Activated naive CD8-positive, alpha-beta T cell treated with anti-CD3 and anti-CD28 coated beads for 36 hours (primary cell): ENCODE results near the gene TOMM5. TPM values are rescaled to one million over a fixed set of nuclear protein-coding genes. Genes with fewer than 3 reads are reported as not detected.
"Not testable (repeated sequence)": the region's sequence is repeated elsewhere in the genome, so short reads cannot be mapped to it uniquely, and the experiment has no call there.

Experiments used
- DNase-seq: peaks from one replicate; pipeline ENCODE4 v3.0.0; 2021
- H3K27ac Mint-ChIP-seq: one replicate; pipeline ENCODE4 v1.8.0; 2022; ENCODE audit warnings: mild to moderate bottlenecking, moderate library complexity, mixed read lengths
- H3K27me3 Mint-ChIP-seq: one replicate; pipeline ENCODE4 v1.8.0; 2022; ENCODE audit warnings: mild to moderate bottlenecking, mixed read lengths
- H3K36me3 Mint-ChIP-seq: one replicate; pipeline ENCODE4 v1.8.0; 2021; ENCODE audit warnings: mild to moderate bottlenecking, mixed read lengths
- H3K4me1 Mint-ChIP-seq: one replicate; pipeline ENCODE4 v1.8.0; 2021; ENCODE audit warnings: mixed read lengths
- H3K4me3 Mint-ChIP-seq: one replicate; pipeline ENCODE4 v1.8.0; 2022; ENCODE audit warnings: mild to moderate bottlenecking, moderate library complexity, mixed read lengths
- H3K9me3 Mint-ChIP-seq: one replicate; pipeline ENCODE4 v1.8.0; 2022; ENCODE audit warnings: mixed read lengths
- total RNA-seq, 2 experiments: library from RNA; stranded (reverse); gene quantifications; one replicate each; pipeline ENCODE4 v1.2.3, GENCODE V29; 2021

Gene TOMM5
- total RNA-seq, 2 experiments from 2014 or later = 219 to 222 TPM

DNA sequence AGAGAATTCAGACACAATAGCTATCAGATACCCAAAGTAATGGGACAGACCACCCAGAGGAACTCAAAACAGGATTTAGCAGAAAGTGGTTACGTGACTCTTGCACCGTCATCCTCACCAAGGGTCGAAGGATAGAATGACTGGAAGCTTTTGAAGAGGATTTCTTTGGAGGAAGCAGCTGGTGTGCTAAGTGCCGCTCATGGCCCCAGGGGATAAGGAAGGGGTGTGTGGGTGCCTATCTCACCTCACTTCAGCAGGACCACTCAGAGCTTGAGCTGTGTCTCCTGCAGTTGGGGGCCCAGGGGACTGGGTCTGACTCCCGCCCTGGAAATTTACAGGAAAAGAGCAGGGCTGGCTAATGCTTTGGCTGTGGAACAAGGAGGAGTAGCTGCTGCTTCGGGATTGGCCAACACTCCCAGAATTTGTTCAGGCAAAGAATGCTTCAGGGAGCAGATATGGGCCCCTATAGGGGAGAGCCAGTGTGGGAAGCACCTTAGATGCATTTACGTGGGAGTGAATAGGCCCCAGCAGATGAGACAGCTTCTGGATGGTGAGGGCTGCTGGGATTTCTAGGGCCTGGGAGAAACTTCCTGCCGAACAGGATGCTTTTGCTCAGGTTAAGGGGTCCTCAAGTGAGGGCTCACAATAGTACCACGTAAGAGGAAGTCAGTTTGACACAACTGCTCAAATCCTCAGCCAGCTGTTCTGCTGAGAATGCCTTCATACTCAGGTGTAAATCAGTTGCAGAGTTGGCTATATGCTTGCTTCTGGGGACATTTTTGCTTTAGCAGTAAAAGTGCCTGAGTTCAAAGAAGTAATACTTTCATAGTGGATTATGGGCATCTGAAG lies 29.1 kb upstream of the TOMM5 start:
- H3K36me3 Mint-ChIP-seq = no peaks in the 10 kb centered on the region
- no peaks in the 10 kb centered on the region for H3K9me3 Mint-ChIP-seq
- no peak overlapping the region for H3K27ac Mint-ChIP-seq
- H3K27me3 Mint-ChIP-seq = no peaks in the 10 kb centered on the region
- H3K4me3 Mint-ChIP-seq = no peak overlapping the region
- no peaks in the 10 kb centered on the region for H3K4me1 Mint-ChIP-seq
- no peak for DNase-seq

DNA sequence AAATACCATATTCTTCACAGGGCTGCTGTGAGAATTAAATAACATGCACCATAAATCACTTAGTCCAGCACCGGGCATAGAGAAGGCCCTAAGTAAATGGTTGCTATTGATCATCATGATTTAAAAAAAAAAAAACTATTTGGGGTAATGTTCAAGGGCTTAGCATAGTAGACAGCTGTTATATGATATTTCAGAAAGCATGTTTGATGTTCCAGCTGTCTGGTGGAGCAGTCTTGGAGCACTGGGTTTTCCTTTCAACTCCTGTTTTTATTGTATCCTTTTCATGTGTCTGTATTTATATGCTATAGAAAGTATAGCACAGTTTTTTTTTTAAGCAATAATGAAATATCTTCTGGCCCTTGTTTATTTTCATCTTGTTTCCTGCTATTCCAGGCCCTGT lies 28.0 kb upstream of the TOMM5 start:
- H3K27me3 Mint-ChIP-seq = no peaks in the 10 kb centered on the region
- no peak overlapping the region for H3K4me3 Mint-ChIP-seq
- H3K4me1 Mint-ChIP-seq = no peaks in the 10 kb centered on the region
- no peak for DNase-seq
- H3K9me3 Mint-ChIP-seq = no peaks in the 10 kb centered on the region
- H3K36me3 Mint-ChIP-seq = no peaks in the 10 kb centered on the region
- H3K27ac Mint-ChIP-seq = no peak overlapping the region

DNA sequence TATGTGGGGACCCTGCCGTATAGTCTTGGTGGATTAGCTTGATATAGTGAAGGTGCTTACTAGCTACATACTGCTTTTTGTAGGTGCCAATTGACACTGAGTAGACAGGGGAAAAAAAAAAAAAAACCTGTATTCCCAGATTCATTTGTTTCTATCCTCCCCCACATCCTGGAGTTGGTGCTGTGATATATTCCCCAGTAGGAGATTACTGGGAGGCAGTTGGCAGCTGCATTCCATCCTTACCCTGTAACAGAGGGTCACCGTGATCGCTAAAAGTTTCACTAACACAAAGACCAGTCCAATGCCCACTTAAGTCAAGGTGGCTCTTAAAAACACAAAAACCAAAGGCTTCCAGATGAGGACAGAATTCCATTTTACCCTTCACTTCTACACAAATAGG lies 27.4 kb upstream of the TOMM5 start:
- Mint-ChIP-seq H3K36me3 (no peaks in the 10 kb centered on the region), H3K9me3 (no peaks in the 10 kb centered on the region), H3K27ac (no peak overlapping the region), H3K27me3 (no peaks in the 10 kb centered on the region), H3K4me1 (no peaks in the 10 kb centered on the region), H3K4me3 (no peak overlapping the region)
- no peak for DNase-seq

DNA sequence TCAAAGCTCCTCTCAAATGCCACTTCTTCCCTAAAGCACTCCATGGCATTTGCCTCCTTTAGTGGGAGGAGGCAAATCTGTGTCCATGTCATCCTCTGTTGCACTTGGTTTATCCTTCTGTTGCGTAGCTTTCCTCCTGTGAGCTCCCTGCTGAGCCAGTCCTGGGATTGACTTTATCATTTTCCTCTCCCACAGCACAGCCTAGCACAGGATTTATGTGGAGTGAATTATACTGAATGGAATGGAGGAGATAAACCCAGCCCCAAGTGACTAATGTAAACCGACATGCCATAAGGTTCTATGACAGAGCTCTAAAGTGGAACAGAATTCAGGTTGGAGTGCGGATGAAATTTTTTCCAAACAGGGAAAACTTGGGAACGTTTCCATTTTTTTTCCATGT lies 26.4 kb upstream of the TOMM5 start:
- Mint-ChIP-seq H3K27ac (no peak overlapping the region), H3K27me3 (no peaks in the 10 kb centered on the region), H3K4me3 (no peak overlapping the region), H3K4me1 (no peaks in the 10 kb centered on the region), H3K36me3 (no peaks in the 10 kb centered on the region), H3K9me3 (no peaks in the 10 kb centered on the region)
- no peak for DNase-seq

DNA sequence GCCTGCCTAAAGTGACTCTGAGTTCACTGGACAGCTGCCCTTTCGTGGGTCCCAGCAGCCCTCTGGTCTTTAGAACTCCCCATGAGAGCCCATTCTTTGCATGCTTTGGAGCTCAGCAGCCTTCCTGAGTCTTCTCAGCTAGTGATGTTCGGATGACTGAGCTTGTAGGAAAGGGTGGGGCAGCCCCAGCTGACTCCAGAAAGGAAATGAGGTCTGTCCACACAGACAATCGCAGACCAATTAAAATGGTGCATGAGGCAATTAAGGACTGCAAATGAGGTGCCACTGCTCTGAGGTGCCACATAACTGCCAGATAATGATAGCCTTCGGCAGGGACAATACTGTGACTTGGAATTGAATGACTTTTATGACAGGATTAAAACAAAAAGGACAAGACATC lies 25.4 kb upstream of the TOMM5 start:
- Mint-ChIP-seq H3K4me3 (no peak overlapping the region), H3K9me3 (no peaks in the 10 kb centered on the region), H3K36me3 (no peaks in the 10 kb centered on the region), H3K4me1 (no peaks in the 10 kb centered on the region), H3K27me3 (no peaks in the 10 kb centered on the region), H3K27ac (no peak overlapping the region)
- DNase-seq = no peak

DNA sequence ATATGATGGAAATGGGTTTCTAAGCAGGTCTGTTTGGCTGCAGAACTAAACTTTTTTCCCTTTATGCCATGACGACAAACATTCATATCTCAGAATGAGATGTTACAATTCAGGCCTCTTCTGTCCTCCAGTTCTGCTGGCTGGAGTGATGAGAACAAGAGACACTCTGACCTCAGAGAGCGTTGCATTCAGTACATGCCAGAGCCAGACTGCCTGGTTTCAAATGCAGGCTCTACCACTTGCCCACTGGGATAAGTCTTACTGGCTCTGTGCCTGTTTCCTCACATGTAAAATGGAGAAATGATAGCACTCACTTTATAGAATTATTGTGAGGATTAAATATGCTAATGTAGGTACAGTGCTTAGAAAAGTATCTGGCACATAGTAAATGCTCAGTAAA lies 24.8 kb upstream of the TOMM5 start:
- H3K4me3 Mint-ChIP-seq = no peak overlapping the region
- H3K27me3 Mint-ChIP-seq = no peaks in the 10 kb centered on the region
- H3K36me3 Mint-ChIP-seq = no peaks in the 10 kb centered on the region
- no peaks in the 10 kb centered on the region for H3K9me3 Mint-ChIP-seq
- DNase-seq = no peak
- H3K27ac Mint-ChIP-seq = no peak overlapping the region
- H3K4me1 Mint-ChIP-seq = no peaks in the 10 kb centered on the region

GRCh38 chr9:37611961-37612360 lies 19.6 kb upstream of the TOMM5 start:
- no peak for DNase-seq
- Mint-ChIP-seq H3K27me3 (no peaks in the 10 kb centered on the region), H3K4me1 (no peaks in the 10 kb centered on the region), H3K36me3 (no peaks in the 10 kb centered on the region), H3K4me3 (no peak overlapping the region), H3K9me3 (no peaks in the 10 kb centered on the region), H3K27ac (no peak overlapping the region)

DNA sequence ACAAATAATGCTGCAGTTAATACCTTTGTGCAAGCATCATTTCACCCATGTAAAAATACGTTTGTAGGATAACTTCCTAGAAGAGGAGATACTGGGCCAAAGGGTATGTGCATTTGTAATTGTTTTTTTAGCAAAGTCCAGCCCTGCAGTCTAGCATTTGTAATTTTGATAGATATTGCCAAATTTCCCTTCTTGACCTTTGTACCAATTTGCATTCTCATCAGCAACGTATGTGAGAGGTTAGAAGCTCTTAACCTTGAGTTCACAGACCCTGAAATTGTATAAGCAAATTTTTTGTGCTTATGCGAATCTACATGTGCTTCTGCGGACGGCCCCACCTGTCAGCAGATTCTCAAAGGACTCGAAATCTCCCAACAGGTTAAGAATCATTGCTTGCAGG lies 18.6 kb upstream of the TOMM5 start:
- Mint-ChIP-seq H3K27me3 (no peaks in the 10 kb centered on the region), H3K27ac (no peak overlapping the region), H3K36me3 (no peaks in the 10 kb centered on the region), H3K9me3 (no peaks in the 10 kb centered on the region), H3K4me1 (no peaks in the 10 kb centered on the region), H3K4me3 (no peak overlapping the region)
- no peak for DNase-seq

DNA sequence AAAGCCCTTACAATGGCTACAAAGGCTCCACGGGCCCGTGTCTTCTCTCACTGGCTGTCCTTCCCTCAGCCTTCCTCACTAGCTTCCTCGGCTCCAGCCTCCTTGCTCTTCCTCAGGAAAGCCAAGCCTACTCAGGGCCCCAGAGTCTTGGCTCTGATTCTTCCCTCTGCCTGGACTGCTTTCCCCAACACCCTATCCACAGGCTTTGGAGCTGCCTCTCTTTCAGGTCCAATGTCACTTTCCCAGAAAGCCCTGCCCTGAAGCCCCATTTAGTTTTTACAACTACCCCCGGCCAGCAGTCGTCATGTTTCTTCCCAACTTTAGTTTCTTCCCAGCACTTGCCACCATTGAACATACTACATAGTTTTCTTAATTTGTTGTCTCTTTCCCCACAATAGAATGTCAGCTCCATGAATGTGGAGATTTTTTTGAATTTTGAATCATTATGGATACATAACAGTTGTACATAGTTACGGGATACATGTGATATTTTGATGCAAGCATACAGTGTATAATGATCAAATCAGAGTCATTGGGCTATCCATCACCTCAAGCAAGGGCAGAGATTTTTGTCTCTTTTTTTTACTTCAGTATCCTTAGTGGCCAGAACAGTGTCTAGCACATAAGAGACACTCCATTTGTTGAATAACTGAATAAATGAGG lies 17.5 kb upstream of the TOMM5 start:
- Mint-ChIP-seq H3K36me3 (no peaks in the 10 kb centered on the region), H3K4me3 (no peak overlapping the region), H3K27me3 (no peaks in the 10 kb centered on the region), H3K9me3 (no peaks in the 10 kb centered on the region), H3K4me1 (no peaks in the 10 kb centered on the region), H3K27ac (no peak overlapping the region)
- no peak for DNase-seq

DNA sequence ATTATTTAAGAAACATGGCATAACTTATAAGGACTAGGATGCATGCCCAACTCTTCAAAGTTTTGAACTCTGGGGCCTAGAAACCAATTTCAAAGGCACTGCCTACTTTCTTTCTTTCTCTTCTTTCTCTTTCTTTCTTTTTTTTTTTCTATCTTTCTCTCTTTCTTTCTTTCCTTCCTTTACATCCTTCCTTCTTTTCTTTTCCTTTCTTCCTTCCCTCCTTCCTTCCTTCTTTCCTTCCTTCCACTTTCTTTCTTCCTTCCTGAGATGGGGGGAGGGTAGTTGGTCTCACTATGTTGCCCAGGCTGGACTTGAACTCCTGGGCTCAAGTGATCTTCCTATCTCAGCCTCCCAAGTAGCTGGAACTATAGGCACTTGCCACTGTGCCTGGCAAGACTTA lies 15.9 kb upstream of the TOMM5 start:
- no peak overlapping the region for H3K27ac Mint-ChIP-seq
- peaks cover 6% of the 10 kb centered on the region for H3K27me3 Mint-ChIP-seq
- H3K9me3 Mint-ChIP-seq = no peaks in the 10 kb centered on the region
- H3K4me1 Mint-ChIP-seq = no peaks in the 10 kb centered on the region
- no peak overlapping the region for H3K4me3 Mint-ChIP-seq
- DNase-seq = no peak
- H3K36me3 Mint-ChIP-seq = no peaks in the 10 kb centered on the region

GRCh38 chr9:37604296-37604695 lies 11.9 kb upstream of the TOMM5 start:
- H3K36me3 Mint-ChIP-seq = no peaks in the 10 kb centered on the region
- no peaks in the 10 kb centered on the region for H3K9me3 Mint-ChIP-seq
- H3K27me3 Mint-ChIP-seq = peaks cover 19% of the 10 kb centered on the region
- no peak overlapping the region for H3K4me3 Mint-ChIP-seq
- H3K4me1 Mint-ChIP-seq = no peaks in the 10 kb centered on the region
- H3K27ac Mint-ChIP-seq = no peak overlapping the region
- DNase-seq = no peak

- Mint-ChIP-seq H3K4me1 (no peaks in the 10 kb centered on the region), H3K27ac (no peak overlapping the region), H3K4me3 (no peak overlapping the region), H3K36me3 (no peaks in the 10 kb centered on the region), H3K27me3 (peaks cover 19% of the 10 kb centered on the region), H3K9me3 (no peaks in the 10 kb centered on the region)
- DNase-seq = no peak
Observed at GRCh38 chr9:37602817-37603216, 10.4 kb upstream of the TOMM5 start.

DNA sequence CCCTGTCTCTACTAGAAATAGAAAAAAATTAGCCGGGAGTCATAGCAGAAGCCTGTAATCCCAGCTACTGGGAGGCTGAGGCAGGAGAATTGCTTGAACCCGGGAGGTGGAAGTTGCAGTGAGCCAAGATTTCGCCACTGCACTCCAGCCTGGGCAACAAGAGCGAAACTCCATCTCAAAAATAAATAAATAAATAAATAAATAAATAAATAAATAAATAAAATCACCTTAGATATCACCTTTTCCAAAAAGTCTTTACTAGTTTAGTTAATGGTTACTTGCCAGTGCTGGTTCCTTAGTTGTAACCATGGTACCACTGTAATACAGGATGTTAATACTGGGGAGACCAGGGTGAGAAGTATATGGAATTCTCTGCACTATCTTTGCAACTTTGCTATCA lies 9.7 kb upstream of the TOMM5 start:
- H3K4me1 Mint-ChIP-seq, H3K9me3 Mint-ChIP-seq, H3K4me3 Mint-ChIP-seq, H3K27ac Mint-ChIP-seq, H3K36me3 Mint-ChIP-seq, DNase-seq: not testable (repeated sequence)
- peaks cover 19% of the 10 kb centered on the region for H3K27me3 Mint-ChIP-seq

DNA sequence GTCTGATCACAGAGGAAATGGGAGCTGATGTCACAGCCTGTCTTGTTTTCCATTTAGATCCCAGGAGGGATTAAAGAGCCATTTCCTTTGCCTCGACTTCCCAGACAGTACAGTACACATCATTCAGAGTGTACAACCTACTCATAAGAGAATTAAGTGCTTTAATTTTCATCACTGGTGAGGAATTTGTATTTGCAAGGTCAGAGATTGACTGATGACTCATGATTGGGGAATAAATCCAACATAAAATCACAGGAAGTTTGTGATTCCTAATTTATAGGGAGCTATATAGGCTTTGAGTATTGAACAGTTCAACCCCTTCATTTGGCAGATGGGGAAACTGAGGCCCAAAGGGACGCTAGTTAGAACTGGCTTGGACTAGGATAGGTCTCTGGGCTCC lies 4.1 kb upstream of the TOMM5 start:
- H3K4me3 Mint-ChIP-seq = no peak overlapping the region
- peaks cover 10% of the 10 kb centered on the region for H3K36me3 Mint-ChIP-seq
- peaks cover 18% of the 10 kb centered on the region for H3K27me3 Mint-ChIP-seq
- H3K27ac Mint-ChIP-seq = no peak overlapping the region
- peaks cover 12% of the 10 kb centered on the region for H3K4me1 Mint-ChIP-seq
- no peak for DNase-seq
- H3K9me3 Mint-ChIP-seq = no peaks in the 10 kb centered on the region

- peaks cover 24% of the 10 kb centered on the region for H3K4me1 Mint-ChIP-seq
- peak overlapping the region; percentile 25 for H3K4me3 Mint-ChIP-seq
- no peaks in the 10 kb centered on the region for H3K9me3 Mint-ChIP-seq
- DNase-seq = no peak
- no peak overlapping the region for H3K27ac Mint-ChIP-seq
- H3K36me3 Mint-ChIP-seq = peaks cover 26% of the 10 kb centered on the region
- peaks cover 16% of the 10 kb centered on the region for H3K27me3 Mint-ChIP-seq
Observed at GRCh38 chr9:37593883-37594448, 1.6 kb upstream of the TOMM5 start.

GRCh38 chr9:37587521-37587920 lies 4.9 kb downstream of the TOMM5 start:
- H3K4me3 Mint-ChIP-seq = no peak overlapping the region

More at GRCh38 chr9:37587521-37587920, 4.9 kb downstream of the TOMM5 start:
- H3K9me3 Mint-ChIP-seq = no peaks in the 10 kb centered on the region
- H3K36me3 Mint-ChIP-seq = peaks cover 61% of the 10 kb centered on the region
- H3K27ac Mint-ChIP-seq = peak overlapping the region; percentile 43
- no peaks in the 10 kb centered on the region for H3K27me3 Mint-ChIP-seq
- DNase-seq = no peak
- peaks cover 20% of the 10 kb centered on the region for H3K4me1 Mint-ChIP-seq
